Spinal cord (tissue), 10 donors: Measurements from ENCODE around the gene VSNL1. TPM values are rescaled to one million over a fixed set of nuclear protein-coding genes. Genes with fewer than 3 reads are reported as not detected.

ENCODE experiments used
- DNase-seq, 6 donors: peaks; one replicate each; pipeline versions ENCODE4 v3.0.0 to v3.0.0-alpha.2; 2013 to 2015; ENCODE audit warnings: low spot score in 6 of 6, low read depth in 4 of 6
- H3K27ac ChIP-seq: one replicate; pipeline ENCODE4 v1.5.1; 2013; ENCODE audit warnings: low read depth, low read length, control low read depth
- H3K27me3 ChIP-seq: one replicate; pipeline ENCODE4 v1.6.1; 2013; ENCODE audit warnings: low read length; ENCODE audit not compliant: control insufficient read depth, insufficient read depth
- H3K36me3 ChIP-seq: one replicate; pipeline ENCODE4 v1.6.1; 2013; ENCODE audit warnings: low read length; ENCODE audit not compliant: control insufficient read depth, insufficient read depth
- H3K4me1 ChIP-seq: one replicate; pipeline ENCODE4 v1.6.1; 2013; ENCODE audit warnings: low read length; ENCODE audit not compliant: control insufficient read depth, insufficient read depth
- H3K4me3 ChIP-seq: one replicate; pipeline ENCODE4 v1.5.1; 2013; ENCODE audit warnings: low read depth, low read length, control low read depth
- H3K9me3 ChIP-seq: one replicate; pipeline ENCODE4 v1.6.1; 2013; ENCODE audit warnings: low read length; ENCODE audit not compliant: control insufficient read depth, insufficient read depth
- WGBS: methylation state at CpG from one replicate; pipeline ENCODE4 v1.1.5; 2013; ENCODE audit warnings: missing lambda C conversion rate; ENCODE audit not compliant: insufficient coverage; 5-methylcytosine and 5-hydroxymethylcytosine counted together
- polyA plus RNA-seq, 2 donors: library from polyadenylated mRNA; unstranded; fragments of 120-200 nt; gene quantifications; one replicate each; pipeline ENCODE4 v1.2.1, GENCODE V29; 2013; ENCODE audit not compliant: insufficient read length in 2 of 2
- total RNA-seq, 2 donors: library from RNA; depleted of rRNA in 1 of 2; stranded (reverse); fragments of 120-200 nt in 1 of 2; fragments of >200 nt in 1 of 2; gene quantifications; one replicate each; pipeline versions ENCODE4 v1.2.3 to v1.2.4, GENCODE V29; 2013 to 2014
- donor health status: healthy.

The VSNL1 gene
- total and polyA plus RNA-seq, 4 donors = 58.6 to 423 (median 285) TPM

GRCh38 chr2:17540813-17541530 is 476 bp downstream of the VSNL1 start:
- peaks cover 12% of the 10 kb centered on the region for H3K27me3 ChIP-seq
- H3K36me3 ChIP-seq = no peaks in the 10 kb centered on the region
- peak in 2 of 6 donors; percentile 67 to 74 for DNase-seq
- H3K27ac ChIP-seq = peak overlapping the region; percentile 83
- peaks cover 23% of the 10 kb centered on the region for H3K4me1 ChIP-seq
- peak overlapping the region; percentile 65 for H3K4me3 ChIP-seq
- H3K9me3 ChIP-seq = no peaks in the 10 kb centered on the region
- WGBS = 0% methylated on average over 18 of the region's 21 CpGs

DNA sequence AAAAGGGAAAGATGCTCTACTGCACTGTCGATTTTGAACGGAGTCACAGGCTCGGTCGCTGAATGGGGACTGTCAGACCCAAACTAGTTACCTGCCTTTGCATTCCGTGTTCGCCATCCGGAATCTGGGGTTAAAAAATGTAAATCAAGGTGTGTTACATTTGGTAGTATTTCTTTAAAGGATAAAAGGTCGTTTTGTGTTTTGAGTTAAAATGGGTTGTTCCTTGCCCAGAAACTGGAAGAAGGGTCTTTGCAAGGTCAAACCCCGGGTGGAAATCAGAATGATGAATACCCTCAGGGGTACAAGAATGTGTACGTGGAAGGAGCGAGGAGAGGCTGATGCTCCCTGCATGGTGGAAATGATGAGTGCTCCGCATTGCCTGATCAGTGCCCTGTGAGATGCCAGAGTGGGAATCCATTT is 1.0 kb downstream of the VSNL1 start:
- WGBS = under 1% methylated on average over 12 of the region's 12 CpGs
- H3K36me3 ChIP-seq = no peaks in the 10 kb centered on the region
- DNase-seq = peak in 2 of 6 donors; percentile 34 to 78
- H3K4me1 ChIP-seq = peaks cover 23% of the 10 kb centered on the region
- peak overlapping the region; percentile 65 for H3K4me3 ChIP-seq
- peaks cover 12% of the 10 kb centered on the region for H3K27me3 ChIP-seq
- peak overlapping the region; percentile 6 for H3K27ac ChIP-seq
- H3K9me3 ChIP-seq = no peaks in the 10 kb centered on the region

DNA sequence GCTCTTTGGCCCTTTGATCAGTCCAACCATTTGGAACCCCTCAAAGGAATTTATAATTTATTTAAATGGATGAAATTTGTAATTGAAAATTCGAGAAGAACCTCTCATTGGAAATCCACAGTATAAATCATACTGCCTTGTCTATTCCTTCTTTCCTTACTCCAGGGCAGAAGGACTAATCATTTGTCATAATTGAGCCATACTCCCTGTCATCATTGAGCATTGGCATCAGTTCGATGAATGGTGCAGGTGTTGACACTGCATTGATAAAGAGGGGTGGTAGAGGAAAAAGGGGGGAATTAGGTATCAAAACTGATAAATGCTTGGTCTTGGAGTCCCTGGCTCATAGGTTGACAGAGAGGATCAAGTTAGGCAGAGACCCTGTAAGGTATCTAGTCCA is 2.0 kb downstream of the VSNL1 start:
- Histone ChIP-seq H3K4me1 (peaks cover 23% of the 10 kb centered on the region), H3K27me3 (peaks cover 11% of the 10 kb centered on the region), H3K36me3 (no peaks in the 10 kb centered on the region), H3K4me3 (peak overlapping the region; percentile 65), H3K9me3 (no peaks in the 10 kb centered on the region), H3K27ac (peak overlapping the region; percentile 2)
- peak in 2 of 6 donors; percentile 6 to 17 for DNase-seq
- 100% methylated on average over 1 of the region's 2 CpGs for WGBS

DNA sequence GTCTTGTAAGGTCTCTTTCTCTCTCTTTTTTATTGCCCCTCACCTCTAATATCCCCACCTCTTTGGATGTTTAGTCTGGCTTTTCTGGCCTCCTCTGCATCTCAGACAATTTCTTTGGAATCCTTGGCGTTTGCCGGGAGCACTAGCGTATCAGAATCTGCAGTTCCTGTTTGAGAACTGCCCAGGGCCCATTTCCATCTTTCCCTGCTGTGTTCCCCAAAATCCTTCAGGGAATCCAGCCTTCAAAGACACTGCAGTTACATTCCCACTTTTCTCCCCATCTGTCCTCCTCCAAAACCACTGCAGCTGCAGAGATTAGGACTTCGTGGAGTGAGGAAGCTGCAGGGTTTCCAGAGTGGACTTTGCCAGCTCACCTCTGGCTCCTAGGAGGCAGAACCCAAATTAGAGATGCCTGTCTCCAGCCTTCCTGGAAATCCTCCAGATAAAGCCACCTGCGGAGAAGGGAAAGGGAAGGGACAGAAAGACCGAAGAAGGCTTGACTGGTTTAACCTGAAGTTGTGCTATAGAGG is 2.7 kb downstream of the VSNL1 start:
- WGBS = 33% methylated on average over 4 of the region's 6 CpGs
- Histone ChIP-seq H3K36me3 (no peaks in the 10 kb centered on the region), H3K27ac (peak overlapping the region; percentile 8), H3K27me3 (peaks cover 5% of the 10 kb centered on the region), H3K4me1 (peaks cover 19% of the 10 kb centered on the region), H3K9me3 (no peaks in the 10 kb centered on the region), H3K4me3 (peak overlapping the region; percentile 0)
- peak in 2 of 6 donors; percentile 15 to 39 for DNase-seq

- peaks cover 17% of the 10 kb centered on the region for H3K4me1 ChIP-seq
- no peaks in the 10 kb centered on the region for H3K36me3 ChIP-seq
- peaks cover 5% of the 10 kb centered on the region for H3K27me3 ChIP-seq
- no peaks in the 10 kb centered on the region for H3K9me3 ChIP-seq
- no peak overlapping the region for H3K4me3 ChIP-seq
- H3K27ac ChIP-seq = no peak overlapping the region
- no peak for DNase-seq
Observed at GRCh38 chr2:17543848-17544247, 3.4 kb downstream of the VSNL1 start.

DNA sequence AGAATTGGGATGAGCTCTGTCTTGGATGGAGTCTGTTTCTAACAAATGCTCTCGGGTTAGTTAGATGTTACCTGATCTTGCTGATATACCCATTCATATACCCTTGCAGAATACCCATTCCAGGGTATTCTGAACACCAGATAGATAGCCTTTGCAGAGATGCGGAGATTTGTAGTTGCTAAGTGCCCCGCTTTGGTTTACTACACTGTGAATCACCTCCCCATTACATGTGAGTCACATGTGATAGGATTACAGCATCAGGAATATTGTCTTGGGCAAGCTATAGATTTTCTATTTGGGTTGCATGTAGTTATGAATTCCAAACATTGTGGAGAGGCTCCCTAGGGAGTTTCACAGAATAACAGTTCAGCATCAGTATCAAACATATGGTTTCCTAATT is 3.8 kb downstream of the VSNL1 start:
- Histone ChIP-seq H3K4me1 (peaks cover 14% of the 10 kb centered on the region), H3K27me3 (peaks cover 5% of the 10 kb centered on the region), H3K9me3 (no peaks in the 10 kb centered on the region), H3K4me3 (no peak overlapping the region), H3K36me3 (no peaks in the 10 kb centered on the region), H3K27ac (no peak overlapping the region)
- WGBS = no CpG with 5 or more reads among the region's 3 CpGs
- DNase-seq = peak in 1 of 6 donors; percentile 22

DNA sequence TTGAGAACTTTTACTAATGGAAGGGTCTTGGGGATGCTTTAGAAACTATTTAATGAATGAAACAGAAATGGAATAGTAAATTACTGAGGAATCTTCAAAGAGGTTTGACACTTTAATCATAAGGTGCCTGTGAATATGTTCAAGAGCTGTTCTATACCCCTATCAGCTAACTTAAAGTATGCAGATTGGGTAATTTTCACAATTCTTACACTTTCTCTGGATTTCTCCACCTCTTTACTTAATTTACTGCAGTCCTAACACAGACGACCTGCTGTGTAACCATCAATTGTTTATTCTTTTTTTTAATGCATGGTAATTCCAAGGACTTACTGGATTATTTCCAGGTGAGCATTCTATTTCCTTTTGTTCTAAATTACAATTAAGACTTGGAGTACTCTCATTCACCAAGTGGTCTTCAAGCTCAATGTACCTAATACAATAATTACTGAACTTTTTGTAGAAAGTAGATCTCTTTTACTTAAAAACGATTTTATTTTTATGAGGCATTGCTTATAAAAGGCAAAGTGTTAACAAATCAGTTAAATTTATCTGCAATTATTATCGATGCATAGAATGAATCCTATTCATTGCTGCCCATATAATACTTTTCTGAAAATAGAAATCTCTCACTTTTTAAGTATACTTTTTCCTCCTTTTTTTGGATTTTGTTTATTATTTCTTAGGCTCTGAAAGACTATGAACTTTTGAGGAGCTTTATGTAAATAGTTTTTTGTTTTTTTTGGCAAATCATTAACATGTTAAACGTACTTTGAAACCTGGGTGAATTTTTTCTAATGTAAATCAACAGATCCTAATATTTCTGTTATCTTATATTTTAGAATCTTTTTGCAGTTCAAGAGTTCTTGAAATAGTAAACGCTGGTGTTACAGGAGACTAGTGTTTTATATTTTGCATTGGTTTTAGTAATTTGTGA is 5.5 kb downstream of the VSNL1 start:
- Histone ChIP-seq H3K27ac (no peak overlapping the region), H3K36me3 (no peaks in the 10 kb centered on the region), H3K27me3 (peaks cover 5% of the 10 kb centered on the region), H3K4me1 (peaks cover 5% of the 10 kb centered on the region), H3K9me3 (no peaks in the 10 kb centered on the region), H3K4me3 (no peak overlapping the region)
- DNase-seq = no peak
- WGBS = no CpG with 5 or more reads among the region's 5 CpGs

- H3K36me3 ChIP-seq = no peaks in the 10 kb centered on the region
- no peak for DNase-seq
- H3K27ac ChIP-seq = no peak overlapping the region
- H3K9me3 ChIP-seq = no peaks in the 10 kb centered on the region
- no peak overlapping the region for H3K4me3 ChIP-seq
- WGBS = no CpG with 5 or more reads among the region's 2 CpGs
- H3K27me3 ChIP-seq = peaks cover 3% of the 10 kb centered on the region
- H3K4me1 ChIP-seq = no peaks in the 10 kb centered on the region
Observed at GRCh38 chr2:17547237-17547636, 6.7 kb downstream of the VSNL1 start.

DNA sequence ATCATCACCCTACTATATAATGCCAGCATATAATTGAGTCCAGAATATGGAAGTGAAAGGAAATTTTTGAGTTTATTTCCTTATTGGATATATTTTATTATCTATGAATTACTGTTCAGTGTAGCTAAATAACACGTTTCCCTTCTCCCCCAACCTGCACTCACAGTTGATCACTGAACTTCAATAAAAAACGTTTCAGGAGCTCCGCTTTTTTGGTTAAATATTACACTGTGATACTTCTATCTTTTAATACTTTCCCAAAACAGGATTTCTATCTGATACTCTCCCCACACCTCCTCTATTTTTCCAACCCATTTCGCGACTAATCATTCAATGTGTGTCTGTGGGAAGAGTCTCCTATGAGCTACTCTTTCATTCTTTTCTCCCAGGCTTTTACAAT is 7.2 kb downstream of the VSNL1 start:
- DNase-seq = no peak
- no peaks in the 10 kb centered on the region for H3K9me3 ChIP-seq
- WGBS = 80% methylated on average over 4 of the region's 5 CpGs
- no peaks in the 10 kb centered on the region for H3K4me1 ChIP-seq
- H3K4me3 ChIP-seq = no peak overlapping the region
- H3K27me3 ChIP-seq = no peaks in the 10 kb centered on the region
- no peak overlapping the region for H3K27ac ChIP-seq
- H3K36me3 ChIP-seq = no peaks in the 10 kb centered on the region
